ENCODE measurements around the gene CD8B2. TPM values are rescaled to one million over a fixed set of nuclear protein-coding genes. Genes with fewer than 3 reads are reported as not detected.

The CD8B2 gene
- total and polyA plus RNA-seq, 2 of the 13 experiments (the other 11 are each of a cell fraction or from before 2014, with no cell fraction given), result not detected

GRCh38 chr2:106540886-106541285 lies 53.7 kb downstream of the CD8B2 start:
- H3K9me3 ChIP-seq (ENCODE audit: low read length), result no peaks in the 10 kb centered on the region
- TF ChIP-seq SRSF9 (IDR thresholded peaks at IDR 0.05; ENCODE audit: borderline replicate concordance, insufficient read depth, low read depth, low read length, poor library complexity, severe bottlenecking) (no peak), CENPX (CRISPR knock-in tag; IDR thresholded peaks at IDR 0.05) (no peak), MAFK (conservative IDR thresholded peaks at IDR 0.05 in 1 of 2, IDR thresholded peaks at IDR 0.05 in 1 of 2; ENCODE audit: low read length in 2 of 2) (no peak), ZNF781 (CRISPR knock-in tag; IDR thresholded peaks at IDR 0.05; ENCODE audit: borderline replicate concordance, not compliant biosample characterization) (no peak), TEF (CRISPR knock-in tag; IDR thresholded peaks at IDR 0.05) (no peak), JUNB (CRISPR knock-in tag; IDR thresholded peaks at IDR 0.05; ENCODE audit: borderline replicate concordance) (no peak), ZNF878 (CRISPR knock-in tag; IDR thresholded peaks at IDR 0.05) (no peak), ERF (CRISPR knock-in tag; IDR thresholded peaks at IDR 0.05) (no peak), ATAD3A (CRISPR knock-in tag; IDR thresholded peaks at IDR 0.05) (no peak), ZNF350 (CRISPR knock-in tag; IDR thresholded peaks at IDR 0.05; ENCODE audit: borderline replicate concordance, low read depth) (no peak), ZBTB40 (IDR thresholded peaks at IDR 0.05) (no peak), ZBTB40 (CRISPR knock-in tag; IDR thresholded peaks at IDR 0.05) (no peak)
- no peak overlapping the region for H3K9ac ChIP-seq (ENCODE audit: insufficient read depth, low read depth, low read length)
- 78% methylated on average over 5 of the region's 5 CpGs for WGBS (ENCODE audit: low lambda C conversion rate)
- ChIA-PET CTCF (ENCODE audit: low intra/inter-chr PET ratio, low total read pairs) (no interaction called here), POLR2A (no interaction called here)
- in situ Hi-C loops (cut with HindIII; ENCODE audit: extremely low pct_ligation_motif_present, low pct_unique_long_range_greater_than_20kb), result loop anchor here (5.0 kb wide), 1 partner anchor 439 kb away; no protein-coding TSS in a partner anchor
- H3K27ac ChIP-seq (ENCODE audit: extremely low read length, insufficient read depth, low read length), result no peak overlapping the region
- H4K20me1 ChIP-seq (ENCODE audit: insufficient read depth, low read length), result no peaks in the 10 kb centered on the region
- peaks cover 3 to 35% of the 10 kb centered on the region in 2 experiments; a peak in 3 of 5 replicates for H3K27me3 ChIP-seq (ENCODE audit: control insufficient read depth in 1 of 2, insufficient read depth in 2 of 2, low read length in 2 of 2)
- DNase-seq (ENCODE audit: low spot score), result no peak
- no peak overlapping the region for H2AFZ ChIP-seq (ENCODE audit: low read length)
- no TSS peak for BruUV-seq (replicated peaks)
- H3K4me2 ChIP-seq (ENCODE audit: low read depth, low read length), result no peak overlapping the region
- H3K36me3 ChIP-seq (replicated peaks in 1 of 2; ENCODE audit: control insufficient read depth in 1 of 2, insufficient read depth in 2 of 2, low read length in 2 of 2), result no peaks in the 10 kb centered on the region
- no peak for ATAC-seq
- FAIRE-seq, result no peak
- H3K4me3 ChIP-seq (replicated peaks in 1 of 3; ENCODE audit: insufficient read depth in 1 of 3, low read depth in 2 of 3, low read length in 3 of 3), result no peak overlapping the region
- intact Hi-C loops (cut with micrococcal nuclease; ENCODE audit: unreplicated experiment), result loop anchor here (5.0 to 10.0 kb wide), 2 partner anchors 79 to 316 kb away; no protein-coding TSS in a partner anchor
- no peaks in the 10 kb centered on the region for H3K4me1 ChIP-seq (ENCODE audit: insufficient read depth, low read length)
- H3K79me2 ChIP-seq (ENCODE audit: insufficient read depth, low read length), result no peaks in the 10 kb centered on the region
